Ishikawa (cell line): Measurements from ENCODE around the gene GBA3.

Source experiments
- CREB1 ChIP-seq: IDR thresholded peaks from 2 replicates; pipeline ENCODE4 v1.6.1; 2012; ENCODE audit warnings: low read depth
- EP300 ChIP-seq: IDR thresholded peaks from 2 replicates; pipeline ENCODE4 v1.6.1; 2012; ENCODE audit warnings: borderline replicate concordance
- FOXM1 ChIP-seq: IDR thresholded peaks from 2 replicates; pipeline ENCODE4 v1.6.1; 2012; ENCODE audit warnings: low read depth, borderline replicate concordance
- MAX ChIP-seq: IDR thresholded peaks from 2 replicates; pipeline ENCODE4 v1.6.1; 2012
- RAD21 ChIP-seq: IDR thresholded peaks from 2 replicates; pipeline ENCODE4 v1.6.1; 2012; ENCODE audit warnings: low read depth
- REST ChIP-seq: IDR thresholded peaks from 2 replicates; pipeline ENCODE4 v1.6.1; 2012; ENCODE audit warnings: low read depth, mild to moderate bottlenecking

DNA sequence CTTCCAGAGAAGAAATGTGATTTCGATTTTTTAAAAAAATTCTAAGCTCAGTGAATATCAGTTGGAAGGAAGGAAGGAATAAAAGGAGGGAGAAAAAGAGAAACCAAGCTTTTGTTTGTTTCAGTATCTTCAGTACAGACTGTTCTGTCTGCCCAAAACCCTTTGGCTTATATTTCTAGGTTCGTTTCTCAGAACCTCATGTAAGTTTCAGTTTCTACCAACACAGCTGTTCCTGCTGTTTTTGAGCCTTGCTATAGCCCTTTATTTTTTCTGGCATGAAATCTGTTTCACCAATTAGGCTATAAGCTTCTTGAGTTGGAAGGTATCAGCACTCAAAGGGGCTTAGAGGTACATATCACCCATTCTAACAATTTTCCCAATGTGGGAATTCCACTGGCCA, 157.9 kb downstream of the GBA3 start:
- no peak for TF ChIP-seq RAD21
- no peak for TF ChIP-seq MAX
- TF ChIP-seq FOXM1, result no peak
- TF ChIP-seq CREB1, result no peak
- TF ChIP-seq EP300, result no peak
- no peak for TF ChIP-seq REST
